HG03135 (cell line): ENCODE measurements around the gene CALML6.

Experiments used
- ATAC-seq: cut with Tn5 transposase; IDR thresholded peaks from one replicate; pipeline ENCODE4 v1.9.1; 2021; ENCODE audit warnings: mild to moderate bottlenecking, moderate library complexity; ENCODE audit not compliant: unreplicated experiment

CALML6 gene

DNA sequence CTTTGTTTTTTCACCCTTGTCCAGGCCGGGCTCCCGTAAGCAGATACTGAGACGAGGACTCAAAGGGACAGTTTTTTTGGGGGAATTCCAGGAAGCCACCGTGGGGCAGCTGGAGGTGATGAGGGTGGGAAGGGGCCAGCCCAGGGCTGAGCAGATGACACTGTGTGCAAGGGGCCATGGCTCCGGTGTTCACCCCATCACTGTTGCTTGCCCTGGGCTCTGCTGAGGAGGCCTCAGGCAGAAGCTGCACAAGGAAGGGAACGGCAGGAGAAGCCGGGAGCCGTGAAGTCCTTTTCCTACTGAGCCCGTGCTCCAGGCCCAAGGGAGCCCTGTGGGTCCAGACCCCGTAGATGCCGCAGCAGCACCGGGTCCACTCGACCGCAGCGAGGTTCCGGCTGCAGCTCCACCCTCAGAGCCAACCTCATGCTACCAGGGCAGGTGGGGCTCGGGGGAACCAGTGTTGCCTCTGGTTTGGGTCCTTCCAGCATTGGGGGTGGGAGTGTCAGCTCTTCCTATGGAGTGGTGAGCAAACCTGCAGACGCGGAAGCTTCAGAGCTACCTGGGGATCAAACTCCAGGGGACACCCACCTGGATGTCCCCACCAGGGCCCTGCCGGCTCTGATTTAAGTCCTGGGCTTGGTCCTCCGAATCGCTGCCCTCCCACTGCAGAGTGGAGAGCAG is 4.3 kb upstream of the CALML6 start:
- no peak for ATAC-seq

DNA sequence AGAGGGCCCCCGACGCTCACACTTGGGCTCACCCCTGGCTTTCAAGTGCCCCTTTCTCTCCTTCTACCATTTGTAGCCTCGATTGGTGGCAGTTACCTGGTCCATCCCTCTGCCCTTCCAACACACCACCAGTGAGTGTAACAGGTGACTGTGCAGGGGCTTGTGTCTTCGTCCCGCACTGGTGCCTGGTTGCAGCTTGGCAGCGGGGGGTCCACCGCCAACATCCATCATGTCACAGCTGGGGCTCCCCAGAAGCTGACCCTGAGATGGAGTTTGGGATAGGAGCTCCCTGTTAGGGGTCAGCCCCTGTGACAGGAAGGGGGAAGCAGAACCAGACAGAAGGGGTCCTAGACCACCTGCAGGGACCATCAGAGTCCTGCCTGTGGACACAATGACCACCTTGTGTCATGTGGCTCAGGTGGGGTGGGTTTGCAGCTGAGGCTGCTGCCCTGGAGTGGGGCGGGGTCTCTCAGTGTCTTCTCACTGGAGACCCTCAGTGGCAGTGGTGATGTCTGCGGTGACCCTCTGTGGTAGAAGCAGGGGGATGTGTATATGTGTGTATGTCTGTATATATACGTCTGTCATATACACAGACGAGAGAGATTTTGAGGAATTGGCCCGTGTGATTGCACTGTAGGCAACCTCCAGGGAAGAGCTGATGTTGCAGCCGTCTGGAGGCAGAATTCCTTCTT is 3.6 kb upstream of the CALML6 start:
- ATAC-seq, result no peak

DNA sequence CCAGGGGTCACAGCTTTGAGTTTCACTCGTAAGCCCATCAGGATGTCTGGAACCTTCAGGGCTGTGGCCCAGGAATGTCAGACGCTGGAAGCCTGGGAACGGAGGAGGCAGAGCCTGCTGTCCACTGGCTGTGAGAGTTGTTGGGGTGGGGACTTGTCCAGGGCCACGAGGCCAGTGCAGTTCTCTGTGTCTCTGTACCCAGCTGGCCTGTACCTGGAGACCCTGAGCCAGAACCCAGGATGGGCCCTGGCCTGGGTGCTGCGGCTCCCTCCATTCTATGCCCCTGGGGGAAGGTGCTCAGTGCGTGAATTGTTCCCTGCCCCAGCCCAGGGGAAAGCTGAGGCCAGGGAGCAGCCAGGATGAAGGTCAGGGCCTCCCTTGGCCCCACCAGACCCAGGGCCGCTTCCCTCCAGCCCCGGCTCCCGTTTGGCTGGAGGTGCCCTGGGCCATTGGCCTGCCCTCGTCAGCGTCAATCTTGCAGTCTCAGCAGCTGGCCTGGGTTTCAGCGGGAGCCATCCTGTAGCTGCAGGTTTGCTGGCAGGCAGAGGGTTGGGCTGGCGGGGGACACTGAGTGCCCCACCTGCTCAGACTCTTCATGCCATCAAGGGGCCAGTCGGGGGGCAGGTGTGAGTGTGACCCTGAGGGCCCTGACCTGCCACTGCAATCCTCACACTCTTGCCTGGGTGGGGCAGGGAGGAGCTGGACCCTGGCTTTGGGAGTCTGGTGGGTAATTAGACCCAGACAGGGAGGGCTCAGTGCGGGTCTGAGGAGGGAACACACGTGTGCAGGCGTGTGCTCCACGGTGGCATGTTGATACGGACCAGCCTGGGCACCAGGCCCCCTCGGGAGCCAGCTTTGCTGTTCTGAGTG is 724 bp upstream of the CALML6 start:
- no peak for ATAC-seq

DNA sequence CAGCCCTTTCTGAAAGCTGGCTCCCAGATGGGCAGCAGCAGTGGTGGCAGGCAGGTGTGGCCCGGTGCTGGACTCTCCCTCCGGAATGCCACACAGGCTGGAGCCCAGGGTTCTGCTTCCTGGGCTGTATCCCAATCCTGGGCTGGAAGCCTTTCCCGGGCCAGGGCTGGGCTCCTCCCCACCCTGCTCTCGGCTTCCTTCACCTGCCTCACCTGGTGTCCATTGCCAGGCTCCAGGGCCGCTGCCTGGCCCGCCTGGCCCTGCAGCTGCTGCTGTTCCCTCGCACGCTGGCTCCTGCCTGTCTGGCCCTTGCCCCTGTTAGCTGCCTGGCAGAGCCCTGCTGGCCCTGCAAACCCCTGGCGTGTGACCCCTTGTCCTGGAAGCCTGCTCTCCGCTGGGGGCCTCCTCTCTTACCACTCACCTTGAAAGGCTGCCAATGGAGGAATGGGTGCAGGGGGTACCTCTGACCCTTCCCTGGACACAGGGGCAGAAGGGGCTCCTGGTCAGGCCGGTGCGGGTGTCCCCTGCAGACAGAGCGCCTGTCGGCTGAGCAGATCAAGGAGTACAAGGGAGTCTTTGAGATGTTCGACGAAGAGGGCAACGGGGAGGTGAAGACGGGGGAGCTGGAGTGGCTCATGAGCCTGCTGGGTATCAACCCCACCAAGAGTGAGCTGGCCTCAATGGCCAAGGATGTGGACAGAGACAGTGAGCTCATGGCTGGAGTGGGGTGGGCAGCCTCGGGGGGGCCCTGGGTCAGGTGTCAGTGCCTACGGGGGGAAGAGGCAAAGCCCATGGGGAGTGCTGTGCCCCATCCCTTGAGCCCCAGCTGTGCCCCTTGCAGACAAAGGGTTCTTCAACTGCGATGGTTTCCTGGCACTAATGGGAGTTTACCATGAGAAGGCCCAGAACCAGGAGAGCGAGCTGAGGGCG is 1.1 kb downstream of the CALML6 start:
- no peak for ATAC-seq

DNA sequence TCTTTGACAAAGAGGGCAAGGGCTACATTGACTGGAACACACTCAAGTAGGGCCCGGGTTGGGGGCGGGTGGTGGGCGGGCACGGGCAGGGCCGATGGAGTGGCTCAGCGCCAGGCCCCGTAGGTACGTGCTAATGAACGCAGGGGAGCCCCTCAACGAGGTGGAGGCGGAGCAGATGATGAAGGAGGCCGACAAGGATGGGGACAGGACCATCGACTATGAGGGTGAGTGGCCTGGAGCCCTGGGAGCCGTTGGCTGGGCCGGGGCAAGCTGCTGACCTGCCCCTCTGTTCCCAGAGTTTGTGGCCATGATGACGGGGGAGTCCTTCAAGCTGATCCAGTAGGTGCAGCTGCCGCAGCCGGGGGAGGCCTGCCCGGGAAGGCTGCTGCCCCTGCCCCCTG is 1.8 kb downstream of the CALML6 start:
- ATAC-seq, result no peak

DNA sequence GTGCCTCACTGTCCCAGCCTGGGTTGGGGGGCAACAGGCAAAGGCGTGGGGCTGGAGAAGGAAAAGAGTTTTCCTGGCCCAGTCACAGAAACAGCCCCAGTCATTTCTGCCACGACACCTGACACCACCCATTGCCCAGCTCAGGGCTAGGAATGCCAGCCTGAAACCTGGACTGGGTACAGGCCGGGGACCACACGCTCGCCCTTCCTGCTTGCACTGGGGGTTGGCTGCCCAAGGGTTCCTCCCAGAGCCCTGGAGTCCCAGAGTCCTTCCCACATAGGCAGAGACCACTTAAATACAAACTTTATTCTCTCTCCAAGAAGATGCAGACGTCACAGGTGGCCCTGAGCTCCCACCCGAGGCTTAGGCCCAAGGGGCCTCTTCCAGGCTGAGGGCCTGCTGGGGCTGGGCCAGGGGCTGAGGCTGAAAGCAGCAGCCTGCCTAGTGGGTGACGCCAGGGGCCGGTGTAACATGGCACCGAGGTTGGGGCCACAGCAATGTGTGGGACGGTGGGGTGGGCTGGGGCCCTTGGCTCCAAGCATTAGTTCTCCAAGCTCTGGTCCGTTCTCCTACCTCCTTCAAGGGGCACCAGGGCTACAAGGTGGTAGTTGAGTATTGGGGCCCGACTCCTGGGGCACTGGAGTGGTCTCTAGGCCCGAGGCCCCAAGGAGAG is 2.4 kb downstream of the CALML6 start:
- no peak for ATAC-seq

DNA sequence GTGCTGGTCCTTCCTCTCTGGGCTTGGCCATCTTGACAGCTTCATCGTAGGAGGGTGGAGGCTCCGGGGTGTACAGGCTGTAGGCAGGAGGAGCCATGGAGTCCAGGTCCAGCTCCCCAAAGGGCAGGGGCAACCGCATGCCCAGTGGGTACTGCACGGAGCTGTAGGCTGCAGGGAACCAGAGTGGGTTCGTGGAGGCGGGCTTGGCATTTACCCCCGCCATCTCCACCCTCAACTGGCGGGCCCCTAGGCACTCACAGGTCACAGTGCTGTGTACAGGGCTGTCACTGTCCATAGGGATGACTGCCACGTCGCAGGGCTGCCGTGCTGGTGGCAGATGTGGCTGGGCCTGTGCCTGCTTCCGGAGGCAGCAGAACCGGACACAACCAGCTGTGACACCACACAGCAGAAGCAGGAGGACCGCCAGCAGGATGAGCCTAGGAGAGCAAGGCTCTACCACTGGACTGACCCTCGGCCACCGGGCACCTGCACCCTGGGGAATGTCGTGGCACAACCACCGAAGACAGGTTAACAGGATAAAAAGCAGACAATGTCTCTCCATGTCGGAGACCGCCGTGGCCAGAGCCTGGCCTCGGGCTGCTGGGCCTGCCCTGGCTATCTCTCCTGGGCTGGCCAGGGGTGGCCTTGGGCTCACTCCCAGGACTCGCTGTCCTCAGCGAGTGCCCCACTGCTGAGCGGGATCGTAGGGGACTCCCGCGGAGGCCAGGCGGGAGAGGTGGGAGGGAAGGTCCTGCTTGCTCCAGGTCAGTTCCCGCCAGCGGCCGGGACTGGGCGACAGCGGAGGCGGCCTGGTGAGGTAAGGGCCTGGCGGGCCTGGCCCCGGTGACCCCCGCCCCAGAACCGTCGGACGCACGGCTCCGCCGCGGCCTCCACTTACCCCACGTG is 3.2 kb downstream of the CALML6 start:
- no peak for ATAC-seq

DNA sequence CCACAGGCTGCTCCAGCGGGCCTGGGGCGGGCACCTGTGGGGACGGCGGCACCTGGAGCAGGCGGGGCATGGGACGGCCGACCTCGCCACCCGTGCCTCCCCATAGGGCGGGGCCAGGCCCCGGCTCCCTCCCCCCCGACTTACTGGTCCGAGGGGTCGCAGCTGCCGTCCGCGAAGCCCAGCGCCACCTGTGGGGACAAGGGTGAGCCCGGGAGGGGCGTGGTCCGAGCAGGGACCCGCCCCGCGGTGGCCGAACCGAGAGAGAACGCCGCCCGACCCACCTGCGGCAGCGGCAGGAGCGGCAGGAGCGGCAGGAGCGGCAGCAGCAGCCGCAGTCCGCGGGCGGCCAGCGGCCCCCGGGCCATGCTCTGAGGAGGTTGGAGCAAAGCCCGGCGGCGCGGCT is 3.8 kb downstream of the CALML6 start, which contains the start of gene TMEM52:
Gene TMEM52 (minus strand): TSS at position 379 of the 403 bp plus-strand sequence. CDS start 14 bp downstream, at position 365.
- ATAC-seq, result peak; percentile 14

DNA sequence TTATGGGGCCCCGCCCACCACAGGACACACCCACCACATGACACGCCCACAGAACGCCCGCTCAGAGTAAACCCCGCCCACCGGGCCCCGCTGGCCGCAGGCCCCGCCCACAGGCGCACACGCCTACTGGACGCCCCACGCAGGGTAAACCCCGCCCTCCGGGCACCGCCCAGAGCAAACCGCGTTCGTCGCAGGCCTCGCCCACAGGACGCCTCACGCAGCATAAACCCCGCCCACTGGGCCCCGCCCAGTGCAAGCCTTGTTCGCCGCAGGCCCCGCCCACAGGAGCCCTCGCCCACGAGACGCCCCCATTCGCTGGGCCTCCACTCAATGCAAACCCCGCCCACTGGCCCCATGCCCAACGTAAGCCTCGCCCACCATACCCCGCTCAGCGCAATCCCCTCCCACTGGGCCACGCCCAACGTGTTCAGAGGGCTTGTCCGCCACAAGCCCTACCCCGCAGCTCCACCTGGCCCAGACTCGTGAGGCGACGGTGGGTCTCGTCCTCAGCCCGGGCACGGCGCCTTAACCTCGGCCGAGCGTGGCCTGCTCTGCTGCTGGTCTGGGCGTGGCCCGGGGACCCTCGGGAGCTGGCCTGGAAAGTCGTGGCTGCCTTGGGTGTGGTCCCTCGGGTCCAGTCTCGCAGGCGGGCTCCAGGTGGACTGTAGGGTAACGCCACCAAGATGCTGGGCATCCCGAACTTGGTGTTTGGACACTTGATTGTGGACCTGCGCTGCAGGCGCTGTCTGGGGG is 4.4 kb downstream of the CALML6 start:
- ATAC-seq, result peak; percentile 80

DNA sequence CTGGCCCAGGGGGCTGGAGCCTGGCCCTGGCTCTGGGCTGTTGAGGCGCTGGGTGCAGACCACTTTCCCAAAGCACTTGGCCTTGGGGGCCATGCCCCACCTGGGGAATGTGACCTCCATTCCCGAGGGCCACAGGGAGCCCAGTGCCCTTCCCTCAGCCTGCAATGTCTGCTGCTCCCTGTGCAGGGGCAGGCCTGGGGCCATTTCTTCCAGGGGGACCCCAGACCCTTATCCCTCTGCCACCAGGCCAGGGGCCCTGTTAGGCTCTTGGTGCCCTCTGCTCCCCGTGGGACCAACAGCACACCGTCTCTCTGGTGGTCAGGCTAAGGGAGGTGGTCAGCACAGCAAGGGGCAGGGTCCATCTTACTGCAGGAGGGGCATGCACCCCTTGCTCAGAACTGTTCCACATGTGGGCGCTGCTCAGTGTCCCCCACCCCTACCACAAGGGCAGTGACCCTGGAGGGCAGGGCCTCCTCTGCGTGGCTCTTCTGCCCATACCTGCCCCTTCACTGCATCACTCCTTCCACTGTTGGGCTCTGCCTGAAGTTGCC is 5.1 kb downstream of the CALML6 start:
- ATAC-seq, result no peak

DNA sequence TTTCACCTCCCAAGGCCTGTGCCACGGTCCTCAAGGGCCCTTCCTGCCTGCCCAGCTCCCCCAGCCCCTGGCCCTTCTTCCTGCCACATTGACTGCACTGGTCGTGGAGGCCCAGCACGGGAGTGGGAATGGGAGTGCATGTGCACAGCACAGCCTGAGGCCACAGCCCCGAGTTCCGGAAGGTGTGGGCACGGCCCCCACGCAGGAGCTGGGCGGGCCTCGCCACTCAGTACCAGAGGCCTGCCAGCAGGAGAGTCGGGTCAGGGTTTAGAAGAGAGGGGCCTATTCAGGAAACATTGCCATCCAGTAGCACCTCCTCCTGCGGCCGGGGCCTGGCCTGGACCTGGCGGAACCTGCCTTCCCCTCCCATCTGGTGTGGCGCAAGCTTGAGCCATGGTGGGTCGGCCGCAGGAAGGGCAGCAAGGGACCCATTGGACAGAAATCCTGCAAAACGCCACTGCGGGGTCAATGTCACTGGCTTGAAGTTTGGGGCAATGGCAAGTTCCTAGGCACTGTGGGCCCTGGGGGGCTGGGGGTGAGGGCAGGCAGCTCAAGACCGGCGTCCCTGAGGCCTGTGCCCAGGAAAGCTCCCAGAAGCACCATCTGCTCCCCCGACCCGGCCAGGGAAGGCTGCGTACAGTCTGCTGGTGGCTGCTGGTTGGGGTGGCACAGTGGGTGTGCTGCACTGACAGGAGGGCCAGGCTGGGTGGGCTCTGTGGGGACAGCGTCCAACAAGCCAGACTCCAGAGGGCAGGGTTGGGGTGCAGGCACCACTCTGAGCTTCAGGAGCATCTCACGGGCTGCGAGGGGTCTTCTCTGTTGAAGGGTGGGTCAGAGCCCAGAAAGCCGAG is 5.8 kb downstream of the CALML6 start:
- no peak for ATAC-seq

DNA sequence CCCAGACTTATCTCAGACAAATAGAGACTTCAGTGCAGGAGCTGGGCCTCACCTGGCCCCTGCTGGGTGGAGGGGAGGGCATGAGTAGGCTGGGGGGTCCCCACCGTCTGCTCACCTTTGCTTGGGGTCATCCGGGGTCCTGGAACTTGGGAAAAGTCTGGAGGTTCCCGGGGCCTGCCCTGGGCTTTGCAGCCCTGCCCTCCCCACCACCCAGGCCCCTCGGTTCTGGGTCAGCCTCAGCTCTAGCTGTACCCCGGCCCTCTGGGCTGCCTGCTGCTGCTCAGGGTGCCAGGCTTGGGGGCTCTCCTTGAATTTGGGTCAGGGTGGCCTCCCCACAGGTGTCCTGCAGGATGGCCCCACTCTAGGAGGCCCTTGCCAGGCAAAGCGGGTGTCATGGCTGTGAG is 6.4 kb downstream of the CALML6 start:
- ATAC-seq, result no peak

DNA sequence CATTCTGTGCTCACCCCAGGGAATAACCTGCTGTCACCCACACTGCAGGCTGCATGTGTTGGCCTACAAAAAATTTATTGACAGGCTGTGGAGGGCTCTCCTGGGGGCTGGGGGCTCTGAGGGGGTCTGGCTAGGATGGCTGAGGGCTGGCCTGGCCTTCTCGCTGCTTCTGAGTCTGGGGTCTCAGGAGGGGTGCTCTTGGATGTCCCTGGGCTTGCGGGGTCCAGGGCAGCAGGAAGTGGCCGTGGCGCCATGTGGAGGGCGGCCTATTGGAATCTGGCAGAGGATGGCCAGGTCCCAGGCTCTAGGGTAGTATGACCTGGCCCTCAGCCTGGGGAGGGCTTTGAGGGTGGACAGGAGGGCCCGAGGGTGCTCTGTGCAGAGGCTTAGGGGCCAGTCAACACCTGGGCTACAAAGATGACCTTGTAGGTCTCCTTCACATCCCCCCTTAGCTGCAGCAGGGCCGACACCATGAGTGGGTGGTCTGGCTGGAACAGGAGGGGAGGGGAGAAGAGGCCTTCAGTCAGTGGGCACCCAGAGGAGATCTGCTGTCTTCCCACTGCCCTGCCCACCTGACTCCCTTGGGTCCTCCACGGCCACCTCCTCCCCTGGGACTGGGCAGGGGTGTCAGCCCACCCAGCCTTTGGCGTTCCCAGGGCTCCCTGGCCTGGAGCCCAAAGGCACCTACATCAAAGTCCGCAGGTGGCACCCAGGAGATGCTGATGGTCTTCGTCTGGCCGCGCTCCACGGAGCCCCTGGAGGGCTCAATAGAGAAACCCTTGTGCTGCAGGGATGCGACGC is 7.0 kb downstream of the CALML6 start:
- ATAC-seq, result no peak

DNA sequence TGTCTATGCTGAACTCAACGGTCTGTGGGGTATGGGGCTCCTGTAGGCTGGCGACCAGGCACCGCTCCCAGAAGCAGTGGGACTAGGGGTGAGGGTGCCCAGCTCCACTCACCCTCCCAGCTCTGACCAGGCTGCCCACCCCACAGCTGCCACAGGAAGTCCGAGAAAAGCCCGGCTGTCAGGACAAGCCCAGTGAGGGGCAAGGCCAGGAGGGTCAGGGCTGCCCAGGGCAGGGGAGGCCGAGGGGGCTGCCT is 7.6 kb downstream of the CALML6 start:
- ATAC-seq, result no peak

DNA sequence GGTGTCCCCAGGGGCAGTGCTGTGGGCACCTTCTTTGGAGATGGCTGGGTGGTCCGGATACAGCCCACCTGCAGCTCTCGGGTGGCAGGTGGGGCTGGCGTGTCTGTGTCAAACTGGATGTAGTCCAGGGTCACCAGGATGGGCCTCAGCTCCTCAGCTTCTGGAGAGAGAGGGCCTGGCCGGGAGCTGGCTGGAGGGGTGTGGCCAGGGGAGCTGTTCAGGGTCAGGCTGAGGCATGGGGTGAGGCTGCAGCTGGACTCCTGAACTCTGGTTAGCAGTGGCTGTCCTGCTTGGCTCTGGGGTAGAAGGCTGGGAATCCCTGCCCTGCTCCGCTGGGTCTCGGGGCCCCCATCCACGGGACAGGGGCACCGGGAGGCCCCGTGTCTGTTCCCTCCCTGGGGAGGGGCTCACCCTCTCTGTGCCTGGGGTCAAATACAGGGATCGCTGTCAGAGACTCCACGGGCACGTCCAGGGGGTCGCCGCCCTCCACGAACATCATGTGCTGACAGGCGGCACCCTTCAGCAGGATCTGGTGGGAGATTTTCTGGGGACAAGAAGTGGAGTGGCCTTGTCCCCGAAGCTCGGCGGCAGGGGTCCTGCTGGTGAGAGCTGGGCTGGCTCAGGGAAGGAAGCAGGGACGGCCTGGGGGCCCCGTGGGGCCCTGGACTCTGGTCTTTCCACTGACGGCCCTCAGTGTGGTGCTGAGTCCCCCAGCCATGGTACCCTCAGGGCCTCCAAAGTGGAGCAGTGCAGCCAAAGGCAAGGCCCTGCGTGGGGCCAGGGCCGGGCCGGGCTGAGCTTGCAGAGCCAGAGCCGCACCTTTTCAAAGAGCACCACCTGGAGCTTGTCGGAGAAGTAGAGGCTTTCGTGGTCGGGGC is 8.1 kb downstream of the CALML6 start:
- no peak for ATAC-seq

DNA sequence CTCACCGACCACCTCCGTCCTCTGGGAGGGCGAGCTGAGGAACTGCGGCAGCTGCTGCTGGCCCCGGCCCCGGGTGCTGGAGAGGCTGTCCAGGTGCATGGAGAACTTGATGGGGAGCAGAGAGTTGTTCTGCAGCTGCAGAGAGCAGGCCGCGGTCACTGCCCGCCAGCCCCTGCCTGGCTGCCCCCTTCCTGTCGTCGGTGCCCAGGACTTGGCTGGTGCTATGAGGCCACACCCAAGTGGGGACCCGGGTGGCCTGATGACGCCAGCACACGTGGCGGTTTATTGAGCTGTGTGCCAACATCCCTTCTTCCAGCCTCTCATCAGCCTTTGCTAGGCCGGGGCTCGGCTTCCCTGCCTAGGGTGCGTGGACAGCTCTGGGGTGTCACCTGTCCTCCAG is 9.3 kb downstream of the CALML6 start:
- no peak for ATAC-seq
